ENCODE data around the gene CDH23. TPM values are rescaled to one million over a fixed set of nuclear protein-coding genes. Genes with fewer than 3 reads are reported as not detected.
A peak's percentile ranks its signal among the peaks of the same experiment; 100 is the strongest.

The CDH23 gene
- total RNA-seq, 4 donors from 2014 or later = 2.9 to 16.1 (median 5.9) TPM

- TF ChIP-seq CTCF (IDR thresholded peaks at IDR 0.05) (no peak), POLR2A (IDR thresholded peaks at IDR 0.05) (no peak), POLR2AphosphoS5 (IDR thresholded peaks at IDR 0.05) (no peak)
- Histone ChIP-seq H3K27me3 (no peaks in the 10 kb centered on the region), H3K4me1 (peaks cover 53 to 82% (median 61%) of the 10 kb centered on the region in 4 donors), H3K9me3 (no peaks in the 10 kb centered on the region), H3K4me3 (no peak overlapping the region), H3K27ac (peak overlapping the region; percentile 36 to 91 (median 82)), H3K36me3 (no peaks in the 10 kb centered on the region)
- 86% methylated on average over 5 of the region's 5 CpGs; no CpG with 5 or more reads in 1 of the 2 donors for WGBS, 2 donors (ENCODE audit: low coverage in 1 of 2)
- DNase-seq = no peak
- intact Hi-C loops (cut with DNase I; ENCODE audit: low total_unique reads) (no loop called here), in situ Hi-C loops (cut with MboI; ENCODE audit: low pct_ligation_motif_present in 1 of 4, low pct_unique_long_range_greater_than_20kb in 1 of 4, low sequenced_read_pairs in 3 of 4) (no loop called here)
These were observed 354.3 kb downstream of the CDH23 start for GRCh38 chr10:71750986-71751385.

GRCh38 chr10:71751515-71752224 is 354.9 kb downstream of the CDH23 start:
- Histone ChIP-seq H3K27ac (peak overlapping the region; percentile 56 to 84 (median 78)), H3K36me3 (no peaks in the 10 kb centered on the region), H3K9me3 (no peaks in the 10 kb centered on the region), H3K4me3 (no peak overlapping the region), H3K27me3 (no peaks in the 10 kb centered on the region), H3K4me1 (peaks cover 46 to 81% (median 55%) of the 10 kb centered on the region in 4 donors)
- WGBS, 2 donors (ENCODE audit: low coverage in 1 of 2) = 79% methylated on average over 14 of the region's 14 CpGs; no CpG with 5 or more reads in 1 of the 2 donors
- in situ Hi-C loops (cut with MboI; ENCODE audit: low pct_ligation_motif_present in 1 of 4, low pct_unique_long_range_greater_than_20kb in 1 of 4, low sequenced_read_pairs in 3 of 4) (no loop called here), intact Hi-C loops (cut with DNase I; ENCODE audit: low total_unique reads) (no loop called here)
- DNase-seq = no peak
- TF ChIP-seq CTCF (IDR thresholded peaks at IDR 0.05) (no peak), EP300 (IDR thresholded peaks at IDR 0.05; ENCODE audit: low read depth) (no peak), POLR2A (IDR thresholded peaks at IDR 0.05) (no peak), POLR2AphosphoS5 (IDR thresholded peaks at IDR 0.05) (no peak)

GRCh38 chr10:71752391-71753090 is 355.8 kb downstream of the CDH23 start:
- in situ Hi-C loops (cut with MboI; ENCODE audit: low pct_ligation_motif_present in 1 of 4, low pct_unique_long_range_greater_than_20kb in 1 of 4, low sequenced_read_pairs in 3 of 4) = no loop called here
- no peaks in the 10 kb centered on the region for H3K27me3 ChIP-seq
- no peaks in the 10 kb centered on the region for H3K36me3 ChIP-seq
- peaks cover 40 to 78% (median 48%) of the 10 kb centered on the region in 4 donors for H3K4me1 ChIP-seq
- peak; percentile 70 for DNase-seq
- 68% methylated on average over 8 of the region's 8 CpGs; no CpG with 5 or more reads in 1 of the 2 donors for WGBS, 2 donors (ENCODE audit: low coverage in 1 of 2)
- H3K4me3 ChIP-seq = no peak overlapping the region
- TF ChIP-seq EP300 (IDR thresholded peaks at IDR 0.05; ENCODE audit: low read depth) (no peak), POLR2AphosphoS5 (IDR thresholded peaks at IDR 0.05) (peak in 1 of 3 donors; percentile 56)
- intact Hi-C loops (cut with DNase I; ENCODE audit: low total_unique reads) = no loop called here
- H3K27ac ChIP-seq = peak overlapping the region; percentile 56 to 84 (median 78)
- no peaks in the 10 kb centered on the region for H3K9me3 ChIP-seq

- WGBS, 2 donors (ENCODE audit: low coverage in 1 of 2) = 64 to 78% methylated on average over 5 to 13 of the region's 15 CpGs
- peak overlapping the region; percentile 56 to 84 (median 78) for H3K27ac ChIP-seq
- H3K4me3 ChIP-seq = no peak overlapping the region
- in situ Hi-C loops (cut with MboI; ENCODE audit: low pct_ligation_motif_present in 1 of 4, low pct_unique_long_range_greater_than_20kb in 1 of 4, low sequenced_read_pairs in 3 of 4) = no loop called here
- H3K36me3 ChIP-seq = no peaks in the 10 kb centered on the region
- TF ChIP-seq POLR2AphosphoS5 (IDR thresholded peaks at IDR 0.05) (peak in 1 of 3 donors; percentile 16), EP300 (IDR thresholded peaks at IDR 0.05; ENCODE audit: low read depth) (no peak), CTCF (IDR thresholded peaks at IDR 0.05) (no peak), POLR2A (IDR thresholded peaks at IDR 0.05) (peak; percentile 29)
- H3K9me3 ChIP-seq = no peaks in the 10 kb centered on the region
- H3K4me1 ChIP-seq = peaks cover 32 to 78% (median 41%) of the 10 kb centered on the region in 4 donors
- DNase-seq = peak; percentile 59
- H3K27me3 ChIP-seq = no peaks in the 10 kb centered on the region
- intact Hi-C loops (cut with DNase I; ENCODE audit: low total_unique reads) = no loop called here
These were observed 356.6 kb downstream of the CDH23 start for GRCh38 chr10:71753091-71753959.

All from transverse colon (tissue), 4 donors.